Spleen (tissue), 11 donors: ENCODE results near the gene PTPRM. TPM values are rescaled to one million over a fixed set of nuclear protein-coding genes. Genes with fewer than 3 reads are reported as not detected.

ENCODE experiments used
- DNase-seq: peaks from one replicate; pipeline ENCODE4 v3.0.0-alpha.2; 2020
- H3K27ac ChIP-seq, 8 donors: fragments of 200-600 bp; sonication (generic) in 7 of 8; 1 replicate in 4 of 8; 2 replicates in 4 of 8; pipeline versions ENCODE4 v1.5.0 to v1.8.0; 2016 to 2021; ENCODE audit warnings: inconsistent platforms in 4 of 8, mild to moderate bottlenecking in 4 of 8, moderate library complexity in 1 of 8
- H3K27me3 ChIP-seq, 7 donors: fragments of 200-600 bp; sonication (generic) in 6 of 7; replicated peaks in 1 of 7; 1 replicate in 4 of 7; 2 replicates in 3 of 7; pipeline versions ENCODE4 v1.5.0 to v1.8.0; 2016 to 2021; ENCODE audit warnings: inconsistent platforms in 3 of 7, mild to moderate bottlenecking in 1 of 7
- H3K36me3 ChIP-seq, 6 donors: fragments of 200-600 bp; sonication (generic) in 5 of 6; 1 replicate in 4 of 6; 2 replicates in 2 of 6; pipeline versions ENCODE4 v1.5.0 to v1.8.0; 2016 to 2021; ENCODE audit warnings: inconsistent platforms in 2 of 6
- H3K4me1 ChIP-seq, 6 donors: fragments of 200-600 bp; sonication (generic) in 5 of 6; 1 replicate in 3 of 6; 2 replicates in 3 of 6; pipeline versions ENCODE4 v1.5.0 to v1.8.0; 2016 to 2021; ENCODE audit warnings: inconsistent platforms in 3 of 6
- H3K4me3 ChIP-seq, 8 donors: fragments of 200-600 bp; sonication (generic) in 7 of 8; 1 replicate in 4 of 8; 2 replicates in 4 of 8; pipeline versions ENCODE4 v1.5.0 to v1.8.0; 2016 to 2021; ENCODE audit warnings: inconsistent platforms in 4 of 8, mild to moderate bottlenecking in 4 of 8, moderate library complexity in 2 of 8
- H3K9me3 ChIP-seq, 8 donors: fragments of 200-600 bp; sonication (generic) in 7 of 8; 1 replicate in 4 of 8; 2 replicates in 4 of 8; pipeline versions ENCODE4 v1.5.0 to v1.8.0; 2016 to 2021; ENCODE audit warnings: inconsistent platforms in 4 of 8
- CTCF ChIP-seq, 11 experiments: fragments of 200-600 bp in 7 of 11; fragments of 450-650 bp in 4 of 11; sonication (generic) in 4 of 11; IDR thresholded peaks in 8 of 11; conservative IDR thresholded peaks in 3 of 11; 1 replicate in 7 of 11; 2 replicates in 4 of 11; pipeline versions ENCODE4 v1.4.0 to v1.8.0; 2016 to 2021; ENCODE audit warnings: antibody characterized with exemption in 11 of 11, inconsistent platforms in 4 of 11, mild to moderate bottlenecking in 1 of 11
- POLR2A ChIP-seq, 3 donors: fragments of 450-650 bp; IDR thresholded peaks; one replicate each; pipeline ENCODE4 v1.5.1; 2017; ENCODE audit warnings: antibody characterized with exemption in 3 of 3, mild to moderate bottlenecking in 1 of 3
- POLR2AphosphoS5 ChIP-seq, 3 donors: sonication (generic); formaldehyde crosslinking; IDR thresholded peaks; one replicate each; pipeline ENCODE4 v1.5.1; 2017; ENCODE audit warnings: antibody characterized with exemption in 3 of 3
- WGBS, 5 donors: extraction: QIAGEN DNeasy Blood & Tissue Kit in 3 of 5; methylation state at CpG; one replicate each; pipeline versions ENCODE4 v1.1.5 to v1.1.7; 2013 to 2018; 5-methylcytosine and 5-hydroxymethylcytosine counted together
- intact Hi-C: fragments of 100-400 bp; cut with DNase I; formaldehyde crosslinking; loops from one replicate; pipeline ENCODE4 v1.15.0; 2023; ENCODE audit warnings: low total_unique reads
- polyA plus RNA-seq, 3 donors: library from polyadenylated mRNA; stranded (reverse); fragments of 200-250 nt; gene quantifications; one replicate each; pipeline ENCODE4 v1.2.1, GENCODE V29; 2013
- total RNA-seq, 7 donors: library from RNA; depleted of rRNA in 3 of 7; stranded (reverse); fragments of >200 nt in 3 of 7; fragmentation: NEBNext Ultra II Directional in 4 of 7; extraction: Animal tissue kit (Norgen Biotek cat#: 25700) in 4 of 7; gene quantifications; one replicate each; pipeline versions ENCODE4 v1.1.0 to v1.2.1, GENCODE V29; 2016 to 2021
- donor health status: healthy with polysubstance abuse.
- donor health status: DM: no; HTN: no; CAD: no; lungs with moderate emphysema.
- donor health status: DM: no; HTN: no; CAD: no.
- donor health status: Bipolar disorder and iron deficiency.
- donor health status: healthy.
- donor health status: DM: no; HTN: no; CAD: no.
- donor health status: DM: yes; HTN: yes; CAD: no.

The PTPRM gene
- total and polyA plus RNA-seq, 10 donors, result 23.5 to 97.8 (median 62.8) TPM

GRCh38 chr18:8341481-8342230, 774.5 kb downstream of the PTPRM start:
- Histone ChIP-seq H3K36me3 (no peaks in the 10 kb centered on the region), H3K27me3 (no peaks in the 10 kb centered on the region), H3K4me3 (no peak overlapping the region), H3K4me1 (peaks cover 0 to 5% (median 0%) of the 10 kb centered on the region in 6 donors), H3K9me3 (no peaks in the 10 kb centered on the region), H3K27ac (no peak overlapping the region)
- DNase-seq, result no peak
- TF ChIP-seq POLR2AphosphoS5 (IDR thresholded peaks at IDR 0.05) (no peak), CTCF (IDR thresholded peaks at IDR 0.05 in 8 of 11, conservative IDR thresholded peaks at IDR 0.05 in 3 of 11) (no peak)
- intact Hi-C loops, result no loop called here
- 60 to 75% (median 69%) methylated on average over 6 of the region's 6 CpGs for WGBS, 5 donors

- intact Hi-C loops, result no loop called here
- no peaks in the 10 kb centered on the region for H3K4me1 ChIP-seq
- DNase-seq, result no peak
- no peaks in the 10 kb centered on the region for H3K9me3 ChIP-seq
- 92 to 94% (median 93%) methylated on average over 14 to 17 of the region's 17 CpGs for WGBS, 5 donors
- H3K36me3 ChIP-seq, result no peaks in the 10 kb centered on the region
- H3K27me3 ChIP-seq, result no peaks in the 10 kb centered on the region
- H3K27ac ChIP-seq, result no peak overlapping the region
- TF ChIP-seq CTCF (IDR thresholded peaks at IDR 0.05 in 8 of 11, conservative IDR thresholded peaks at IDR 0.05 in 3 of 11), result no peak
- TF ChIP-seq POLR2A (IDR thresholded peaks at IDR 0.05), result no peak
- TF ChIP-seq POLR2AphosphoS5 (IDR thresholded peaks at IDR 0.05), result no peak
- no peak overlapping the region for H3K4me3 ChIP-seq
Observed at GRCh38 chr18:8348051-8348720, 781.1 kb downstream of the PTPRM start.

- 83 to 89% (median 84%) methylated on average over 3 of the region's 3 CpGs for WGBS, 5 donors
- no peaks in the 10 kb centered on the region for H3K4me1 ChIP-seq
Observed at GRCh38 chr18:8349608-8350323, 782.6 kb downstream of the PTPRM start.

More at GRCh38 chr18:8349608-8350323, 782.6 kb downstream of the PTPRM start:
- TF ChIP-seq CTCF (IDR thresholded peaks at IDR 0.05 in 8 of 11, conservative IDR thresholded peaks at IDR 0.05 in 3 of 11) (no peak), POLR2AphosphoS5 (IDR thresholded peaks at IDR 0.05) (no peak), POLR2A (IDR thresholded peaks at IDR 0.05) (no peak)
- no peak overlapping the region for H3K27ac ChIP-seq
- no peak for DNase-seq
- intact Hi-C loops, result no loop called here
- no peaks in the 10 kb centered on the region for H3K9me3 ChIP-seq
- H3K36me3 ChIP-seq, result no peaks in the 10 kb centered on the region
- H3K4me3 ChIP-seq, result no peak overlapping the region
- H3K27me3 ChIP-seq, result no peaks in the 10 kb centered on the region
